Body of pancreas (tissue), 4 donors: ENCODE measurements around the gene MED13L.

Experiments used
- CTCF ChIP-seq, 7 experiments: fragments of 450-650 bp in 4 of 7; fragments of 200-600 bp in 3 of 7; sonication (generic) in 3 of 7; IDR thresholded peaks; one replicate each; pipeline ENCODE4 v1.5.1; 2016 to 2019; ENCODE audit warnings: antibody characterized with exemption in 7 of 7
- POLR2A ChIP-seq, 3 donors: fragments of 450-650 bp; IDR thresholded peaks; one replicate each; pipeline ENCODE4 v1.6.1; 2016; ENCODE audit warnings: antibody characterized with exemption in 3 of 3, mild to moderate bottlenecking in 2 of 3

GRCh38 chr12:116153983-116154382 is 123.5 kb downstream of the MED13L start:
- TF ChIP-seq POLR2A (IDR thresholded peaks at IDR 0.05) (no peak), CTCF (IDR thresholded peaks at IDR 0.05) (no peak)
